SIG-M5 treated with dmso at 0.1 percent for 504 hours (cell line): ENCODE results near the gene ANKRD6.

Source experiments
- DNase-seq: peaks from one replicate; lab custom pipeline; 2025; ENCODE audit not compliant: unreplicated experiment; lab: John Stamatoyannopoulos, UW

ANKRD6 gene

GRCh38 chr6:89682991-89683390 lies 250.0 kb downstream of the ANKRD6 start:
- no peak for DNase-seq
